Immature natural killer cell (primary cell): ENCODE measurements around the gene SCN1A. TPM values are rescaled to one million over a fixed set of nuclear protein-coding genes. Genes with fewer than 3 reads are reported as not detected.
"Not testable (repeated sequence)": the region's sequence is repeated elsewhere in the genome, so short reads cannot be mapped to it uniquely, and the experiment has no call there.

Source experiments
- DNase-seq, 3 donors: peaks; one replicate each; pipeline ENCODE4 v3.0.0; 2022; ENCODE audit warnings: mixed read lengths in 1 of 3
- H3K27ac Mint-ChIP-seq, 6 donors: one replicate each; pipeline ENCODE4 v1.8.0; 2020; ENCODE audit warnings: mixed read lengths in 6 of 6, mild to moderate bottlenecking in 5 of 6, inconsistent platforms in 4 of 6, moderate library complexity in 3 of 6
- H3K27me3 Mint-ChIP-seq, 3 donors: one replicate each; pipeline ENCODE4 v1.8.0; 2020 to 2021; ENCODE audit warnings: low read depth in 3 of 3, mild to moderate bottlenecking in 3 of 3, mixed read lengths in 3 of 3, moderate library complexity in 3 of 3, inconsistent platforms in 1 of 3
- H3K36me3 Mint-ChIP-seq, 3 donors: one replicate each; pipeline ENCODE4 v1.8.0; 2020; ENCODE audit warnings: mixed read lengths in 3 of 3, inconsistent platforms in 2 of 3, mild to moderate bottlenecking in 2 of 3
- H3K4me1 Mint-ChIP-seq, 2 donors: one replicate each; pipeline ENCODE4 v1.8.0; 2020; ENCODE audit warnings: inconsistent platforms in 2 of 2, mild to moderate bottlenecking in 2 of 2, mixed read lengths in 2 of 2, moderate library complexity in 1 of 2
- H3K4me3 Mint-ChIP-seq, 5 donors: one replicate each; pipeline ENCODE4 v1.8.0; 2020; ENCODE audit warnings: mild to moderate bottlenecking in 5 of 5, mixed read lengths in 5 of 5, inconsistent platforms in 3 of 5, moderate library complexity in 3 of 5
- H3K9me3 Mint-ChIP-seq, 6 donors: one replicate each; pipeline ENCODE4 v1.8.0; 2020; ENCODE audit warnings: mild to moderate bottlenecking in 6 of 6, mixed read lengths in 6 of 6, inconsistent platforms in 4 of 6, moderate library complexity in 3 of 6
- polyA plus RNA-seq, 3 donors: library from polyadenylated mRNA; unstranded; fragments of 300-500 nt; fragmentation: Illumina TruSeq; gene quantifications; one replicate each; pipeline ENCODE4 v1.2.3, GENCODE V29; 2021

The SCN1A gene
- polyA plus RNA-seq, 3 donors from 2014 or later, result not detected

GRCh38 chr2:166125557-166125956 lies 2.3 kb downstream of the SCN1A start:
- Mint-ChIP-seq H3K4me3 (no peak overlapping the region), H3K27ac (no peak overlapping the region), H3K4me1 (peaks cover 0 to 2% of the 10 kb centered on the region in 2 donors), H3K27me3 (peaks cover 2 to 11% (median 5%) of the 10 kb centered on the region in 3 donors), H3K36me3 (no peaks in the 10 kb centered on the region), H3K9me3 (no peaks in the 10 kb centered on the region)
- DNase-seq, result no peak

GRCh38 chr2:166118180-166118579 lies 9.6 kb downstream of the SCN1A start:
- H3K9me3 Mint-ChIP-seq, result no peaks in the 10 kb centered on the region
- no peaks in the 10 kb centered on the region for H3K36me3 Mint-ChIP-seq
- peaks cover 0 to 6% (median 3%) of the 10 kb centered on the region in 3 donors for H3K27me3 Mint-ChIP-seq
- H3K4me3 Mint-ChIP-seq, result no peak overlapping the region
- DNase-seq, result no peak
- H3K4me1 Mint-ChIP-seq, result no peaks in the 10 kb centered on the region
- H3K27ac Mint-ChIP-seq, result no peak overlapping the region

GRCh38 chr2:166117491-166117890 lies 10.3 kb downstream of the SCN1A start:
- Mint-ChIP-seq H3K27ac (no peak overlapping the region), H3K27me3 (peaks cover 0 to 2% (median 0%) of the 10 kb centered on the region in 3 donors), H3K9me3 (no peaks in the 10 kb centered on the region), H3K4me1 (no peaks in the 10 kb centered on the region), H3K36me3 (no peaks in the 10 kb centered on the region), H3K4me3 (no peak overlapping the region)
- DNase-seq, result no peak

DNA sequence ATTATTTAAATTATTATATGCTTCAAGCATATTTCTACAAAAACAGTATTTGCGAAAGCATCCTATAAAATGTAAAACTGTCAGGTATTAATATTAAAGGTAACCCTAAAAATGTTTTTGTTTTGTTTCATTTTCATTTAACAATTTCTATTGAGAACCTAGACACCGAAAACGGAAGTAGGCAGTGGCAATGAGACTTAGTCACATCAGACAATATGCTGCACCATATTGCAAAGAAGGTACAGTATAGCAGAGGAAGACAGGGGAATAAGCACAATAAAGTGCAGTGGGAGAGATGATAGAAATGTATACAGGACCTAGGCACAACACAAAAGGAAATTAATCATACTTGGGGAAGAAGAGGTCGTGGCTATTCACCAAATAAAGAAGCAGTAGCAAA lies 12.2 kb downstream of the SCN1A start:
- no peaks in the 10 kb centered on the region for H3K36me3 Mint-ChIP-seq
- no peak overlapping the region for H3K4me3 Mint-ChIP-seq
- H3K27ac Mint-ChIP-seq, result no peak overlapping the region
- no peak for DNase-seq
- H3K9me3 Mint-ChIP-seq, result no peaks in the 10 kb centered on the region
- H3K4me1 Mint-ChIP-seq, result no peaks in the 10 kb centered on the region
- H3K27me3 Mint-ChIP-seq, result no peaks in the 10 kb centered on the region

- Mint-ChIP-seq H3K27ac (no peak overlapping the region), H3K36me3 (no peaks in the 10 kb centered on the region), H3K27me3 (no peaks in the 10 kb centered on the region), H3K4me1 (no peaks in the 10 kb centered on the region), H3K4me3 (no peak overlapping the region), H3K9me3 (no peaks in the 10 kb centered on the region)
- DNase-seq, result no peak
These were observed 15.6 kb downstream of the SCN1A start for GRCh38 chr2:166112193-166112605.

GRCh38 chr2:166106431-166107015 lies 21.3 kb downstream of the SCN1A start:
- Mint-ChIP-seq H3K36me3 (no peaks in the 10 kb centered on the region), H3K9me3 (no peaks in the 10 kb centered on the region), H3K27ac (no peak overlapping the region), H3K4me3 (no peak overlapping the region), H3K4me1 (no peaks in the 10 kb centered on the region), H3K27me3 (no peaks in the 10 kb centered on the region)
- DNase-seq, result no peak

DNA sequence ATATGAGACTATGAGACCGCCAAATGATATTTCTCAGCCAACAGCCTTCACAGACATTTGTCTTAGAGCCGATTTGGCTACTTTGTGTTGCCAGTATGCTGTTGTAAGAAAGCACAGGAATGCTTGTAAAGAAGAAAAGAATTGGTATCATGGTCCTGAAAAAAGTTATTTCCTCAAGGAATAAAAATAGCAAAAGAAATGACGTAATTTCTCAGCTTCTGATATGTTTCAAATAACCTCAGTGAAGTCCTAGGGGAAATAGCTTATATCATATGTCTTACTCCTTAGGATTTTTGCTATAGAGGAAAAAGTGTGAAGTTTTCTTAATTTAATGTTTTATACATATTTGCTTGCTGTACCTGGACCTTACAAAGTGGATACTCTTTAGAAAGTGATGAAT lies 23.0 kb downstream of the SCN1A start:
- DNase-seq, result no peak
- Mint-ChIP-seq H3K4me1 (no peaks in the 10 kb centered on the region), H3K9me3 (no peaks in the 10 kb centered on the region), H3K4me3 (no peak overlapping the region), H3K27me3 (no peaks in the 10 kb centered on the region), H3K36me3 (no peaks in the 10 kb centered on the region), H3K27ac (no peak overlapping the region)

DNA sequence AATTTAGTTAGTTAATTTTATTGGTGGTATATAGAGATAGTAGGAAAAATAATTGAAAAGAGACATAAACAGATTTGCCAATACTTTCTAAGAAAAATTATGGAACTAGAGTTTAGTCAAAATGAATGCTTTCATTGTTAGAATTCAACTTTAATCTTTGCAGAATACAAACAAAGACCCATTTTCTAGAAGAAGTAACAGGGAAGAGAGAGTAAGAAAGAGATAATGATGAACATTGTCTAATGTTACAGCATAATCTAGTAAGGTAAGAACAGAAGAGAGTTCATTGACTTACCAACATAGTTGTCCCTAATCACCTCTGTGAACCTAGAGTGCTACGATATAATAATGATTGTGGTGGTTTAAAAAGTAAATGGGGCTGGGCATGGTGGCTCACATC lies 23.7 kb downstream of the SCN1A start:
- H3K36me3 Mint-ChIP-seq, result no peaks in the 10 kb centered on the region
- H3K4me1 Mint-ChIP-seq, result no peaks in the 10 kb centered on the region
- H3K9me3 Mint-ChIP-seq, result peaks cover 0 to under 1% (median 0%) of the 10 kb centered on the region in 6 donors
- no peak overlapping the region for H3K27ac Mint-ChIP-seq
- no peak overlapping the region for H3K4me3 Mint-ChIP-seq
- no peaks in the 10 kb centered on the region for H3K27me3 Mint-ChIP-seq
- DNase-seq, result no peak

DNA sequence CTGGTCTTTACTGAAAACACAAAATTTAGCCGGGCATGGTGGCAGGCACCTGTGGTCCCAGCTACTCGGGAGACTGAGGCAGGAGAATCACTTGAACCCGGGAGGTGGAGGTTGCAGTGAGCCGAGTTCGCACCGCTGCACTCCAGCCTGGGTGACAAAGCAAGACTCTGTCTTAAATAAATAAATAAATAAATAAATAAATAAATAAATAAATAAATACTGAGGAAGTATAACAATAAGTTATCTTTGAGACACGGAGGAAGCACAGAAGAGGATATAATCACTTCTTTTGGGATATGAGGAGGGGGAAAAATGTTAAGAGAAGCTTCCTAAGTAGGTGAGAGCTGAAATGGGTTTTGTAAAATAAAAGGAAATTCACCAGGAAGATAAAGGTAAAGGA lies 24.5 kb downstream of the SCN1A start:
- H3K4me3 Mint-ChIP-seq, H3K27me3 Mint-ChIP-seq, H3K4me1 Mint-ChIP-seq, DNase-seq, H3K27ac Mint-ChIP-seq, H3K36me3 Mint-ChIP-seq, H3K9me3 Mint-ChIP-seq: not testable (repeated sequence)

- Mint-ChIP-seq H3K27ac (no peak overlapping the region), H3K4me3 (no peak overlapping the region), H3K9me3 (peaks cover 0 to 5% (median 0%) of the 10 kb centered on the region in 6 donors), H3K4me1 (no peaks in the 10 kb centered on the region), H3K36me3 (no peaks in the 10 kb centered on the region), H3K27me3 (peaks cover 0 to 4% (median 0%) of the 10 kb centered on the region in 3 donors)
- DNase-seq, result no peak
These were observed 33.5 kb downstream of the SCN1A start for GRCh38 chr2:166094325-166094724.

GRCh38 chr2:166092889-166093288 lies 34.9 kb downstream of the SCN1A start:
- Mint-ChIP-seq H3K9me3 (peaks cover 0 to under 1% (median 0%) of the 10 kb centered on the region in 6 donors), H3K4me1 (no peaks in the 10 kb centered on the region), H3K27me3 (peaks cover 0 to 4% (median 0%) of the 10 kb centered on the region in 3 donors), H3K4me3 (no peak overlapping the region), H3K27ac (no peak overlapping the region), H3K36me3 (no peaks in the 10 kb centered on the region)
- no peak for DNase-seq

- Mint-ChIP-seq H3K27me3 (peaks cover 0 to 4% (median 3%) of the 10 kb centered on the region in 3 donors), H3K4me3 (no peak overlapping the region), H3K4me1 (no peaks in the 10 kb centered on the region), H3K36me3 (no peaks in the 10 kb centered on the region), H3K9me3 (no peaks in the 10 kb centered on the region), H3K27ac (no peak overlapping the region)
- DNase-seq, result no peak
These were observed 36.4 kb downstream of the SCN1A start for GRCh38 chr2:166091439-166091838.

GRCh38 chr2:166090908-166091307 lies 36.9 kb downstream of the SCN1A start:
- no peak overlapping the region for H3K27ac Mint-ChIP-seq
- no peaks in the 10 kb centered on the region for H3K9me3 Mint-ChIP-seq
- no peaks in the 10 kb centered on the region for H3K36me3 Mint-ChIP-seq
- H3K27me3 Mint-ChIP-seq, result peaks cover 0 to 4% (median 3%) of the 10 kb centered on the region in 3 donors
- no peaks in the 10 kb centered on the region for H3K4me1 Mint-ChIP-seq
- H3K4me3 Mint-ChIP-seq, result no peak overlapping the region
- no peak for DNase-seq

- H3K36me3 Mint-ChIP-seq, result no peaks in the 10 kb centered on the region
- DNase-seq, result no peak
- no peaks in the 10 kb centered on the region for H3K4me1 Mint-ChIP-seq
- no peak overlapping the region for H3K4me3 Mint-ChIP-seq
- H3K9me3 Mint-ChIP-seq, result no peaks in the 10 kb centered on the region
- H3K27ac Mint-ChIP-seq, result no peak overlapping the region
- H3K27me3 Mint-ChIP-seq, result peaks cover 0 to 4% (median 3%) of the 10 kb centered on the region in 3 donors
These were observed 37.5 kb downstream of the SCN1A start for GRCh38 chr2:166090346-166090745.

GRCh38 chr2:166088634-166089033 lies 39.2 kb downstream of the SCN1A start:
- H3K27me3 Mint-ChIP-seq, result peaks cover 0 to 6% (median 5%) of the 10 kb centered on the region in 3 donors
- no peaks in the 10 kb centered on the region for H3K9me3 Mint-ChIP-seq
- H3K4me1 Mint-ChIP-seq, result no peaks in the 10 kb centered on the region
- no peak overlapping the region for H3K4me3 Mint-ChIP-seq
- no peak for DNase-seq
- no peaks in the 10 kb centered on the region for H3K36me3 Mint-ChIP-seq
- H3K27ac Mint-ChIP-seq, result no peak overlapping the region
